ENCODE data around the gene UST.

Gene UST

DNA sequence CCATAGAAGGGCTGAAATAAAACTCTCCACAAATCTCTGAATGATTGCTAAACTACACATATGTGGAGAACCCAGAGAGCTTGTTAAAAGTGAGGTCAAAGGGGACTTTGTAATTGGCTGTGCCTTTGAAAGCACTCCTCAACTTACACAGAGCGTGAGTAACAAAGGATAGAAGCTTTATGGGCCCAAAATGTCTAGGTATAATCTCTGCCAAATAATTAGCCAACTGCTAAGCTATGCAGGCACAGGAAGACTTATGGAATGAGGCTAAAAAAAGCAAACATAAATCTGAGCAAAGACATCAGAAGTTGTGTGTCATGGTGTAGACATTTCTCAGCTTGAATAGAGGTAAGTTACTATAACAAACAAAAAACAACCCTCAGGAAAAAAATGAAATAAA, 23.3 kb upstream of the UST start:
- no peak for DNase-seq
- Histone ChIP-seq H3K27me3 (no peaks in the 10 kb centered on the region), H3K4me1 (no peaks in the 10 kb centered on the region), H3K9me3 (no peaks in the 10 kb centered on the region), H3K4me3 (ENCODE audit: low read depth, low read length) (no peak overlapping the region), H3K36me3 (no peaks in the 10 kb centered on the region)
- TF ChIP-seq, protein P1, sequence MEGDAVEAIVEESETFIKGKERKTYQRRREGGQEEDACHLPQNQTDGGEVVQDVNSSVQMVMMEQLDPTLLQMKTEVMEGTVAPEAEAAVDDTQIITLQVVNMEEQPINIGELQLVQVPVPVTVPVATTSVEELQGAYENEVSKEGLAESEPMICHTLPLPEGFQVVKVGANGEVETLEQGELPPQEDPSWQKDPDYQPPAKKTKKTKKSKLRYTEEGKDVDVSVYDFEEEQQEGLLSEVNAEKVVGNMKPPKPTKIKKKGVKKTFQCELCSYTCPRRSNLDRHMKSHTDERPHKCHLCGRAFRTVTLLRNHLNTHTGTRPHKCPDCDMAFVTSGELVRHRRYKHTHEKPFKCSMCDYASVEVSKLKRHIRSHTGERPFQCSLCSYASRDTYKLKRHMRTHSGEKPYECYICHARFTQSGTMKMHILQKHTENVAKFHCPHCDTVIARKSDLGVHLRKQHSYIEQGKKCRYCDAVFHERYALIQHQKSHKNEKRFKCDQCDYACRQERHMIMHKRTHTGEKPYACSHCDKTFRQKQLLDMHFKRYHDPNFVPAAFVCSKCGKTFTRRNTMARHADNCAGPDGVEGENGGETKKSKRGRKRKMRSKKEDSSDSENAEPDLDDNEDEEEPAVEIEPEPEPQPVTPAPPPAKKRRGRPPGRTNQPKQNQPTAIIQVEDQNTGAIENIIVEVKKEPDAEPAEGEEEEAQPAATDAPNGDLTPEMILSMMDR (IDR thresholded peaks at IDR 0.05; ENCODE audit: low read depth, low read length), result no peak

DNA sequence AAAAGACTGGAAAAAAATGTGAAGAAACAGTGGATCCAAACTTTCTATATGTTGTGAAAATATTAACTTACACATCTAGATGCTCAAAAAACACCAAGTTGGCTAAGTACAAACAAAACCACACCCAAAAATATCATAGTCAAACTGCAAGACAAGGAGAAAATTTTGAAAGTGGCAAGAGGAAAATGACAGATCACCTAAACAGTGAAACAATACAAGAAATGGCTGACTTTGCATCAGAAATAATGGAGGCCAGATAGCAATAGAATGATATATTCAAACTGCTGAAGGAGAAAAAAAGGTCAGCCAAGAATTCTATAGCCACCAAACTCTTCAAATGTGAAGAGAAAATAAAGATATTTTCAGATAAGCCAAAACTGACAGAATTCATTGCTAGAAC, 22.4 kb upstream of the UST start:
- Histone ChIP-seq H3K36me3 (no peaks in the 10 kb centered on the region), H3K4me1 (no peaks in the 10 kb centered on the region), H3K9me3 (no peaks in the 10 kb centered on the region), H3K27me3 (no peaks in the 10 kb centered on the region), H3K4me3 (ENCODE audit: low read depth, low read length) (no peak overlapping the region)
- TF ChIP-seq, protein P1 (IDR thresholded peaks at IDR 0.05; ENCODE audit: low read depth, low read length), result no peak
- DNase-seq, result no peak

DNA sequence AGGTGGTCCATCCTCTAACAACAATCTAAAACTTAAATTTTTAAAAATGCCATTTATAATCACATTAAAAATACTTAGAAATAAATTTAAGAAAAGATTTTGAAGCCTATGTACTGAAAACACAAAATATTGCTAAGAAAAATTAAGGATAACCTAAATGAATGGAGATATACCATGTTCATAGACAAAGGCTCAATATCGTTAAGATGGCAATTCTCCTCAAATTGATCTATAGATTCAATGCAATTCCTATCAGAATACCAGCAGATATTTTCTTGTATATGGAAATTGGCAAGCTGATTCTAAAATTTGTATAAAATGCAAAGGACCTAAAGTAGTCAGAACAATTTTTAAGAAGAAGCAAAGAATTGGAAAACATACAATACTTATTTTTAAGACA, 19.7 kb upstream of the UST start:
- no peaks in the 10 kb centered on the region for H3K9me3 ChIP-seq
- TF ChIP-seq, protein P1 (IDR thresholded peaks at IDR 0.05; ENCODE audit: low read depth, low read length), result no peak
- DNase-seq, result no peak
- H3K4me1 ChIP-seq, result no peaks in the 10 kb centered on the region
- no peaks in the 10 kb centered on the region for H3K36me3 ChIP-seq
- no peaks in the 10 kb centered on the region for H3K27me3 ChIP-seq
- no peak overlapping the region for H3K4me3 ChIP-seq (ENCODE audit: low read depth, low read length)

DNA sequence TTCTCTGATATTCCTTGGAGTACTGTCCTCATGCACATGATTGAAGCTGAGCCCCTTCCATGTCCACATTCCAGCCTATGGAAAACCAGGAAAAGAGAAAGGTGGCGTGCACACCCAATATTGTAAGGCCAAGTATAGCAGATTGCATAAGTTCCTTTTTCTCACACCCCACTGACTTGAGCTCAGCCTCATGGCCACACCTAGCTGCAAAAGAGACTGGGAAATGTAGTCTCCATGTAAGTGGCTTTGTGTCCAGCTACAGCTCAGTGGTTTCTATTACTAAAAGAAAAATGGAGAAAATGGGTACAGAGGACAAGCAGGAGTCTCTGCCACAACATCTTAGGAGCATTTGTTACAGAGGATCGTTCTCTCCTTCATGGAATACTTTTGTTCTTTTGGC, 10.8 kb upstream of the UST start:
- TF ChIP-seq, protein P1 (IDR thresholded peaks at IDR 0.05; ENCODE audit: low read depth, low read length), result no peak
- Histone ChIP-seq H3K36me3 (no peaks in the 10 kb centered on the region), H3K27me3 (no peaks in the 10 kb centered on the region), H3K9me3 (no peaks in the 10 kb centered on the region), H3K4me3 (ENCODE audit: low read depth, low read length) (no peak overlapping the region), H3K4me1 (no peaks in the 10 kb centered on the region)
- no peak for DNase-seq

DNA sequence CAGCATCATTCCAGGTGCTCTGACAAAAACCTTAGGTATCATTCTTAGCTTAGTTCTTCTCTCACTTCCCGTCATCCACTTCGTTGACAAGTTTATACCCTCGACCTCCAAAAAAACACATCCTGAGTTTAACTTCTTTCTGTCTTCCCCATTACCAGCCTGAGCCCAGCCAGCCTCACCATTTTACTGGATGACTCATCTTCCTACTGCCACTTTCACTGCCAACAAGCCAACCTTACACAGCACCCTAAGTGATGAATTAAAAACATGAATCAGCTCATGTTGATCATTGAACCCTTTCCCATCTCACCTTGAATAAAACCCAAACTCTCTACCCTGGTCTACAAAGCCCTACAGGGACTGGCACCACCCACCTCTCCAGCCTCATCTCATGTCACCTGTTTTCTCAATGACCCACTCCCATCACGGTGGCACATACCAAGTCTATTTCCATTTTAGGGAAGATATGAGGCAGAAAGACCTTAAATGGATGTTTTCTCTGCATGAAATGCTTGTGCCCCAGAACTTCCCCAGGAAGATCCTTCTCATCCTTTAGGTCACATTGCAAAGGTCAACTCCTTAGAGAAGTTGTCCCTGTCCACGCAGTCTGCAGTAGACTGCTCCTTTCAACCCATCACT, 9.9 kb upstream of the UST start:
- Histone ChIP-seq H3K36me3 (no peaks in the 10 kb centered on the region), H3K4me3 (ENCODE audit: low read depth, low read length) (no peak overlapping the region), H3K4me1 (no peaks in the 10 kb centered on the region), H3K27me3 (no peaks in the 10 kb centered on the region), H3K9me3 (no peaks in the 10 kb centered on the region)
- TF ChIP-seq, protein P1 (IDR thresholded peaks at IDR 0.05; ENCODE audit: low read depth, low read length), result no peak
- DNase-seq, result no peak

DNA sequence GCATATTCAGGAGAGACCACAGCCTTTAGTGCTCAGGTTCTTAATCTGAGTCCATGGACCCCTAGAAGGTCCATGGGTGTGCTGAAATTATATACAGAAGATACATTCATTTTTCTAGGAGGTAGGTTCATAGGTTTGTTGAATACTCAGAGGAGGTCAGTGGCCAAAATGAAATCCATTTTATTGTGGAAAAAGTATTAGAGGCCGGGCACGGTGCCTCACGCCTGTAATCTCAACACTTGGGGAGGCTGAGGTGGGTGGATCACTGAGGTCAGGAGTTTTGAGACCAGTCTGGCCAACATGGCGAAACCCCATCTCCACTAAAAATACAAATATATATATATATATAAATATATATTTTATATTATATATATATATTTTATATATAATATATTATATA, 9.0 kb upstream of the UST start:
- Histone ChIP-seq H3K4me1 (no peaks in the 10 kb centered on the region), H3K9me3 (no peaks in the 10 kb centered on the region), H3K36me3 (no peaks in the 10 kb centered on the region), H3K27me3 (no peaks in the 10 kb centered on the region), H3K4me3 (ENCODE audit: low read depth, low read length) (no peak overlapping the region)
- no peak for DNase-seq
- TF ChIP-seq, protein P1 (IDR thresholded peaks at IDR 0.05; ENCODE audit: low read depth, low read length), result no peak

Measured in BE2C (cell line).